ENCODE results near the gene UMAD1. TPM values are rescaled to one million over a fixed set of nuclear protein-coding genes. Genes with fewer than 3 reads are reported as not detected.
A peak's percentile ranks its signal among the peaks of the same experiment; 100 is the strongest.
"Not testable (repeated sequence)": the region's sequence is repeated elsewhere in the genome, so short reads cannot be mapped to it uniquely, and the experiment has no call there.

Gene UMAD1
- total RNA-seq, 1 experiment from 2014 or later: 15.6 TPM

DNA sequence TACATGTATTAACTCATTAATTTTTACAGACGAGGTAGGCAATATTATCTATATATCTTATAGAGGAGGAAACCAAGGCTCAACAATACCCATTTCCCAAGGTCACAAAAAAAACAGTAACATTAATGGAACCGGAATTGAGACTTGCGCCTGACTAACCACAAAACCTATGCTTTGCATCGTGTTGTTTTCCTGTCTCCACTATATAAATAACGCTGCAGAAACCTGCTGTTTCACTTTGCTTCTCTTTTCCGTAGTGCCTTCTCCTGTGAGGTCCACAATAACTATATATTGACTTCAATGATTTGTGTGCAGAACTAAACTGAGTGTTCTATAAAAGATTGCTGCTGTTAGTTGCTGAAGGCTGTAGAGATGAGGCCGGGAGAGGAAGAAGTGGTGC, 175.5 kb downstream of the UMAD1 start:
- no peaks in the 10 kb centered on the region for H3K4me1 ChIP-seq
- H3K36me3 ChIP-seq: no peaks in the 10 kb centered on the region
- H3K4me3 ChIP-seq: no peak overlapping the region
- H3K27me3 ChIP-seq: no peaks in the 10 kb centered on the region
- H3K9me3 ChIP-seq (replicated peaks): no peaks in the 10 kb centered on the region
- H3K27ac ChIP-seq: no peak overlapping the region
- DNase-seq: no peak

DNA sequence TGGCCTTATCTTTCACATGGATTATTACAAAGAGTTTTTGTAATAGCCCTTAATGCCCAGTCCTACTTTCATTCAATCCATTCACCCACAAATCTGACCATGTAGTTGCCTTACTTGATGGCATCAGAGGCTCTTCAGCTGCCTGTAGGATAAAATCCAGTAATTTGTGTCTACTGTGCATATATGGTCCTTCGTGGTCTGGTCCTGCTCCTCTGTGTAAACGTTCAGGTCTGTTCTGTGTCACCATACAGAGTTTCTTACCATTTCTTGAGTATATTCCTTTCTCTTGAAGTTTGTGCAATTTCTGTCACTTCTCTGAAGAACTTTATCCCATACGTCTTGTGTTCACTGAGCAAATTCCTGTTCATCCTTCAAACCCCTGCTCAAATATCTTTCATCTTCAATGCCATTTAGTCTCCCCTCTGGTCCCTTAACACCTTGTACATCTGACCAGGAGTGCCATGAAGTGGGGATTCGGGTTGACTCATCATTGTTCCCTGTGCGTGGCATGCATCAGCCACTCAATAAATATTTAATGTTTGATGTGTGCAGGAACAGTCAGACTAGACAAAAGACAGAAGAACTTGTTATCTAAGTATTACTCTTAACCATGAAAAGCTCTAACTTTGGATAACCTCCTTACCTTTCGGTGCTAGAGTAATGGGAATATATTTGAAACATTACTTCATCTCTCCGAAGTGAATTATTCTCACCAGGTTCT, 176.4 kb downstream of the UMAD1 start:
- Histone ChIP-seq H3K9me3 (replicated peaks) (no peaks in the 10 kb centered on the region), H3K36me3 (no peaks in the 10 kb centered on the region), H3K4me1 (no peaks in the 10 kb centered on the region), H3K4me3 (no peak overlapping the region), H3K27ac (no peak overlapping the region), H3K27me3 (no peaks in the 10 kb centered on the region)
- DNase-seq: no peak

DNA sequence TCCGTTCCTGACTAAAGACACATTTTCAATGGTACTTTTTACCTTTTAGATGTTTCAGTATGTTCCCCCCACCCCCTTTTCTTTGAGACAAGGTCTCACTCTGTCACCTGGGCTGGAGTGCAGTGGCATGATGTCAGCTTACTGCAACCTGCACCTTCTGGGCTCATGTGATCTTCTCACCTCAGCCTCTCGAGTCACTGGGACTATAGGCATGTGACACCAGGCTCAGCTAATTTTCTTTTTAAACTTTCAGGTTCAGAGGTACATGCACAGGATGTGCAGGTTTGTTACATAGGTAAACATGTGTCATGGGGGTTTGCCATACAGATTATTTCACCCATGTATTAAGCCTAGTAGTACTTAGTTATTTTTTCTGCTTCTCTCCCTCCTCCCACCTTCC, 177.2 kb downstream of the UMAD1 start:
- Histone ChIP-seq H3K4me1 (no peaks in the 10 kb centered on the region), H3K27me3 (no peaks in the 10 kb centered on the region), H3K4me3 (no peak overlapping the region), H3K9me3 (replicated peaks) (no peaks in the 10 kb centered on the region), H3K27ac (no peak overlapping the region), H3K36me3 (no peaks in the 10 kb centered on the region)
- no peak for DNase-seq

DNA sequence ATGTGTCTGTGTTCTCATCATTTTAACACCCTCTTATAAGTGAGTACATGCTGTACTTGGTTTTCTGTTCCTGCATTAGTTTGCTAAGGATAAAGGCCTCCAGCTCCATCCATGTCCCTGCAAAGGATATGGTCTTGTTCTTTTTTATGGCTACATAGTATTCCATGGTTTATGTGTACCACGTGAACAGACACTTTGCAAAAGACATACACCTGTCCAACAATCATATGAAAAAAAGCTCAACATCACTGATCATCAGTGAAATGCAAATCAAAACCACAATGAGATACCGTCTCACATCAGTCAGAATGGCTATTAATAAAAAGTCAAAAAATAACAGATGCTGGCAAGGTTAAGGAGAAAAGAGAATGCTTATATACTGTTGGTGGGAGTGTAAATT, 177.6 kb downstream of the UMAD1 start:
- not testable (repeated sequence) for H3K4me1 ChIP-seq; DNase-seq; H3K27me3 ChIP-seq; H3K9me3 ChIP-seq (replicated peaks); H3K36me3 ChIP-seq; H3K27ac ChIP-seq; H3K4me3 ChIP-seq

DNA sequence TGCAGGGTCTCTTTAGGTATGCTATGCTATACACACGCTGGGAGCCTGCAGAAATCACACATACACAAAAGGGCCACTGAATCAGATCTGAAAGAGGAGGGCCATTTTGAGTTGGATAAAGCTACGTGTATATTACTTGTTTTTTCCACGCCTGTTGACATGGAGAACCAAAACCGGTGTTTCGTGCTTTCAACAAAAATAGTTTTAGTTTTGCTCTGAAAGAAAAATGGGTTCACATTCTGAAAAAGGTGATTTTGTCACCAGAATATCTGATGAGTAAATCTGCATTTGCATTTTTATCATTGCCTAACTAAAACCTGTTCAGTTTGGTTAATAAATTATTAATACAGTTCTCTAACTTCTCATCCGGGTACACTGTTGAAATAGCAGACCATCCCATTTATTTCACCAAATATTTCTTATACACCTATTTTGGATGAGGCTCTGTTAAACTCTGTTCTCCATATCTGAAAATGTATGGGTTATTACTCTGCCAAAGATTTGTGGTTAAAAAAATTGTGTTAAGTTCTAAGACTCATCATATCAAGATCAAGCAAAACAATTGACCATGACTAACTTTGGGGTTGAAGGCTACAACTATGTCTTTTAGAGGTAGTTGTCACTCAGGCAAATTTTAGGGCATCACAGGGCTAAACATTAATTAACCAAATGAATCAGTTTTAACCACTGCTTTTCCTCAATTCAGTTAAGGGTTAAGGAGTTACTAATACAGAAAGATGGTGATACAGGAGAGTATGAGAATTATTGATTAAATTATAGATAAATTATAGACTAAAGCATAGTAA, 179.1 kb downstream of the UMAD1 start:
- H3K4me3 ChIP-seq: no peak overlapping the region
- DNase-seq: no peak
- H3K27me3 ChIP-seq: no peaks in the 10 kb centered on the region
- H3K4me1 ChIP-seq: no peaks in the 10 kb centered on the region
- H3K27ac ChIP-seq: no peak overlapping the region
- H3K9me3 ChIP-seq (replicated peaks): no peaks in the 10 kb centered on the region
- no peaks in the 10 kb centered on the region for H3K36me3 ChIP-seq

DNA sequence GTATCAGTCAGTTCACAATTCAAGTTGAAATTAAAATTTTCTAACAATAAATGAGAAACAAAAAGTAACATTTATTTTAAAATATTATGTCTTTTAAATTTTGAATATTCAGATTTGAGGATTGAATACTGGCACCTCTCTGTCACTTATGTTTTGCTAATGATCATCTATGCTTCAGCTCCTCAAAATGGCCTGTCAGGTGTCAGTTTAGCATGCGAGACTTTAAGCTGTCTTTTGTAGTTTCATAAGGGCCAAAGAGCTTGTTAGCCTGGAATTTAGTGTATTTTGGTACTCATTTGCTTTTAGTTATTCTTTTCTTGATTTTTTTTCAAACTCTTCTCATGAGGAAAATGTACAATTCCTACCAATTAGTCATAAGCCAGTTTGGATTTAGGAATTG, 179.9 kb downstream of the UMAD1 start:
- H3K27me3 ChIP-seq: no peaks in the 10 kb centered on the region
- H3K4me1 ChIP-seq: no peaks in the 10 kb centered on the region
- H3K36me3 ChIP-seq: no peaks in the 10 kb centered on the region
- H3K27ac ChIP-seq: no peak overlapping the region
- H3K9me3 ChIP-seq (replicated peaks): no peaks in the 10 kb centered on the region
- DNase-seq: no peak
- H3K4me3 ChIP-seq: no peak overlapping the region

DNA sequence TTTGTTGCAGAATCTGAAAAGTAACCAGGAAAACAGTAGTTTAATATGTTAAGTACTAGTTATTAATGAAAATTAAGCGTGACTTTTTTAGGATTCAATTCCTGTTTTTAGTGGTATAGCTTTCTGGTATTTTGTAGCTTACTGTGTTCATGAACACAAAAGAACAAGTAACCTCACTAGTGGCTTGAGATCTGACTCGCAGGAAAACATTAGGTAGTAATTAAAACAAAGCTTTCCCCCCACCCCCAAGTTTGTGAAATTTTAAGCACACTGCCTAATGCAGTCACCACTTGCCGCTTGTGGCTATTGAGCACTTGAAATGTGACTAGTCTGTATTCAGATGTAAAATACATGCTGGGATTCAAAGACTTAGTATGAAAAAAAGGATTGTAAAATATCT, 180.4 kb downstream of the UMAD1 start:
- no peak for DNase-seq
- no peaks in the 10 kb centered on the region for H3K27me3 ChIP-seq
- no peak overlapping the region for H3K27ac ChIP-seq
- no peak overlapping the region for H3K4me3 ChIP-seq
- H3K36me3 ChIP-seq: no peaks in the 10 kb centered on the region
- H3K4me1 ChIP-seq: no peaks in the 10 kb centered on the region
- no peaks in the 10 kb centered on the region for H3K9me3 ChIP-seq (replicated peaks)

DNA sequence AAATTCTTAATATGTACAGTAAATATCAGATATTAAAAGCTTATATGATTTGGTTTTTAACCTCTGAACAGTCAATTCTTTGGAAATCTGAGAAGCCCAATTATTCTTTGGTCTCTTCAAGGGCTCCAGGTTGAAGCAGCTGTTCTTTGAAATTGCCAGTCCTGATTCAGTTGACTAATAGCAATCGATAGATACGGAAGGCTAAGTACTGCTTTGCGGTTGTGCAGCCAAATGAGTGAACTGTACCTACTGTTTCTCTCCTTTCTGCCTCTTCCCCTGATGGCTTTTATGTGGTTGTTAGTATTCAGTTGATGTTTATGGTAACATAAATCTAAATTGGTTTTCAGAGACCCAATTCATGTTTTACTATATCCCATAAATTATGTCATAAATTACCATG, 181.0 kb downstream of the UMAD1 start:
- no peaks in the 10 kb centered on the region for H3K27me3 ChIP-seq
- DNase-seq: no peak
- no peak overlapping the region for H3K4me3 ChIP-seq
- no peaks in the 10 kb centered on the region for H3K9me3 ChIP-seq (replicated peaks)
- H3K4me1 ChIP-seq: no peaks in the 10 kb centered on the region
- H3K36me3 ChIP-seq: no peaks in the 10 kb centered on the region
- H3K27ac ChIP-seq: no peak overlapping the region

DNA sequence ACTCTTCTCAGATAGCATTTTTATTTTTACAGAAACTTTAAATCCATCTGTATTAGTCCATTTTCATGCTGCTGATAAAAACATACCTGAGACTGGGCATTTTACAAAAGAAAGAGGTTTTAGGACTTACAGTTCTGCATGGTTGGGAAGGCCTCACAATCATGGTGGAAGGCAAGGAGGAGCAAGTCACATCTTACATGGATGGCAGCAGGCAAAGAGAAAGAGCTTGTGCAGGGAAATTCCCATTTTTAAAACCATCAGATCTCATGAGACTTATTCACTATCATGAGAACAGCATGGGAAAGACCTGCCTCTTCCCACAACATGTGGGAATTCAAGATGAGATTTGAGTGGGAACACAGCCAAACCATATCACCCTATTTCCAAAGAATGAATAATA, 184.7 kb downstream of the UMAD1 start:
- H3K4me3 ChIP-seq; H3K36me3 ChIP-seq; DNase-seq; H3K27ac ChIP-seq; H3K9me3 ChIP-seq (replicated peaks); H3K27me3 ChIP-seq: not testable (repeated sequence)
- peaks cover 10% of the 10 kb centered on the region for H3K4me1 ChIP-seq

DNA sequence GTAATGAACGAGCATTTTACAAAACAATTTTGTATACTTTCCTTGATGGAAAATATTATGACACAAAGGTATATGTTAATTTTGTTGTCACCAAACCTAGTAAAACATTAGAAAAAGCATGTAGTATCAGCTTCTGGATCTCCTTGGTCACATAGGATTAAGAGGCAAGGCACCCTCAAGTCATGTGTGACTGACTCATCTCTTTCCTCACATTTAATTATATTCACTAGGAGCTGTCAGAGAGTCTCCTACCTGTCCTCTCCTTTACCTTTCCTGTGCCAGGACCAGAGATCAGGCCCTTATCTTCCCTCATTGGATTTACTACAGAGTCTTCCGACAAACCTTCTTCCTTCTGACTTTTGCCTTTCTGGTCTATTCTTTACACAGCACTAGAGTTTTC, 189.1 kb downstream of the UMAD1 start:
- no peak for DNase-seq
- Histone ChIP-seq H3K36me3 (no peaks in the 10 kb centered on the region), H3K4me3 (no peak overlapping the region), H3K27me3 (no peaks in the 10 kb centered on the region), H3K4me1 (peaks cover 14% of the 10 kb centered on the region), H3K9me3 (replicated peaks) (no peaks in the 10 kb centered on the region), H3K27ac (no peak overlapping the region)

DNA sequence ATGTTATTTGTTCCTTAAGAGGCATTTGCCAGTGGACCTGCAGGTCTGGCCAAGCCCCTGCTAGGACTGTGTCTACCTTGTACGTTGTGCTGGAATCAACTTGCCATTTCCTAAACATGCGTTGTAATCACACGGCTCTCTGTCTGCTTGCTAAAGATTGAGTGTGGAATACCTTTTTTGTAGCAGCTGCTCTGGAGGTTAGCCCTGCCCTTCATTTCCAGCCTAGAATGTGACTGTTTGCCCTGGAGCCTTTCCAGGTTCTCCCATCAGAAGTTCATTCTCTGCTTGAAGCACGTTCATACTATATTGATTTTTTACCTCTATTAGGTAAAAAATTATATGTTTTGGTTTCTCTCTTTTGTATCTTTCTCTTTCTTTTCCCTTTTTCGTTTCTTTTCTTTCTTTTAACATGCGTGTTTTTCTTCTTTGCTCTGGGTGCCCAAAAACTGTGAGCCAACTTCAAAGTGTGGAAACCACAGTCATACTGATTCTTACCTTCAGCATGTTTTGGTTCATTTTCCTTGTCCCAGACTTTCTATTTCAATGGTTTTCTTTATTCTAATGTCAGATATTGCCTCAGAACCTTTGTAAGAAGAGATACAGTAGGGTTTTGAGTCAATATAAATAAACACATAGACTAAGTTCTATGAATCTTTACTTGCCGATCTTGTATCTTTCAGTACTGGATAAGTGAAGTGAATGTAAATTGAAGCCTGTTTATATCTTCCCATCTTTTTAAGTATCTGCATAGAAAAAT, 189.7 kb downstream of the UMAD1 start:
- DNase-seq: peak; percentile 38 to 71
- Histone ChIP-seq H3K4me1 (peaks cover 14% of the 10 kb centered on the region), H3K4me3 (no peak overlapping the region), H3K27me3 (no peaks in the 10 kb centered on the region), H3K36me3 (no peaks in the 10 kb centered on the region), H3K9me3 (replicated peaks) (no peaks in the 10 kb centered on the region), H3K27ac (no peak overlapping the region)

DNA sequence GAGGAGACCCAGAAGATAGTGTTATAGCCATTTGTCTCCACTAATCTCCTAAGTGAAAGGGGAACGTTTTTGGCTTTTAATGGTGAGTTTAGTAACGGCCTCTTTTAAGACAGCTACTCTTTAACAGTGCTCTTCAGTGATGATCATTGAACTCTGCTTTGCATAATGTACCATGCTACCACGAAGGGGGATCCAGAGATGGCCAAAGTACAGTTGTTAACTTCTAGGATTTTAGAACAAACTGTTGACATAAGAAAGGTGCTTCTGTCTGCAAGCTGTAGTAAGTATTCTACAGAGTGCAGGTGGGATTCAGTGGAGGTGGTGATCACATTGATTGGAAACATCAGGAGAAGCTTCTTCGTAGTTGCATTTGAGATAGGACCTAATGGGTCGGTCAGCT, 192.0 kb downstream of the UMAD1 start:
- Histone ChIP-seq H3K27ac (no peak overlapping the region), H3K9me3 (replicated peaks) (no peaks in the 10 kb centered on the region), H3K4me3 (no peak overlapping the region), H3K27me3 (no peaks in the 10 kb centered on the region), H3K4me1 (peaks cover 14% of the 10 kb centered on the region), H3K36me3 (no peaks in the 10 kb centered on the region)
- no peak for DNase-seq

DNA sequence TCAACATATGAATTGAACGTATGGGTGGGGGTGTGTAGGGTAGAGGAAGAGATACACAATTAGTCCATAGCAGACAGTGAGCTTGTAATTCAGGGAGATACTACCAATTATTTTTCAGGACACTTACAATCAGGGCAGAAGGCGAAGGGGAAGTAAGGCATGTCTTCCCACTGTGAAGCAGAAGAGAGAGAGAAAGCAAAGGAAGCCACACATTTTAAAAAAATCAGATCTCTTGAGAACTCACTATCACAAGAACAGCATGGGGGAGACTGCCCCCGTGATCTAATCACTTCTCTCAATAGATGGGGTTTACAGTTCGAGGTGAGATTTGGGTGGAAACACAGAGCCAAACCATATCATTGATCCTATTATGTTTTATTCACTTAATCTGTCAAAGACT, 194.2 kb downstream of the UMAD1 start:
- H3K27ac ChIP-seq: no peak overlapping the region
- H3K4me1 ChIP-seq: peaks cover 9% of the 10 kb centered on the region
- no peaks in the 10 kb centered on the region for H3K9me3 ChIP-seq (replicated peaks)
- DNase-seq: no peak
- H3K36me3 ChIP-seq: no peaks in the 10 kb centered on the region
- no peaks in the 10 kb centered on the region for H3K27me3 ChIP-seq
- no peak overlapping the region for H3K4me3 ChIP-seq

DNA sequence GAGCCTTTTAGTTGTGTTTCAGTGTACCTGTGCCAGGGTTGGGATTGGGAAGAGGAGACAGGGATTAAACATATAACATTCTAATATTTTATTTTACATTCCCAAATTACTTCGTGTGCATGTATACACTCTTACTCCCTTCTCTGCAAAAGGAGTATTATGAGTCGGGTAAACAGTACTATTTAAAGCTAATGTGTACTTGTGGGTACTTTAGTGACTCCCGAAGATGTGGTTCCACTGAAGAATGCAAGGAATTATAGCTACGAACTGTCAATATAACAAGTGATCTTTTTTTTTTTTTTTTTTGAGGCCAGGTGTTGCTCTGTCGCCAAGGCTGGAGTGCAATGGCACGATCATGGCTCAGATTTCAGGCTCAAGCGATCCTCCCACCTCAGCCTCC, 200.5 kb downstream of the UMAD1 start:
- H3K9me3 ChIP-seq (replicated peaks): no peaks in the 10 kb centered on the region
- no peak overlapping the region for H3K4me3 ChIP-seq
- H3K27ac ChIP-seq: no peak overlapping the region
- H3K4me1 ChIP-seq: no peaks in the 10 kb centered on the region
- DNase-seq: no peak
- H3K36me3 ChIP-seq: no peaks in the 10 kb centered on the region
- no peaks in the 10 kb centered on the region for H3K27me3 ChIP-seq

DNA sequence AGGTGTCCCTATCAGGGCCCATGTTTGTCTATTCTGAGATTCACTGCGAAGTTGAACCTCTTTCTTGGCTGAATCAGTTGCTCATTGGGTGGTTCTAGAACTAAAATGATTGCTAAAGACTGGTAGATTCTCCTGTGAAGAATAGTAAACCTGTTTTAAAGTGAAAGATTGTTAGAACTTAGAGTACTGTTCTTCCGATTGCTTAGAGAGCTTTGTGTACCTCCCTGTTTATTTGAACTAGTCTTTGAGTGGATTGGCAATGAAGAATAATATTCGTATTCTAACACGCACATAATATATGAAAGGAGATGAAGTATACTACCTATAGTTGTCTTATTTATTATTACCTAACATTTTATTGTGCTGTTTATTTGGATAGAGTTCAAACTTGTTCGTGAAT, 202.7 kb downstream of the UMAD1 start:
- no peaks in the 10 kb centered on the region for H3K4me1 ChIP-seq
- no peak for DNase-seq

More for the DNA sequence above, 202.7 kb downstream of the UMAD1 start:
- Histone ChIP-seq H3K27ac (no peak overlapping the region), H3K36me3 (no peaks in the 10 kb centered on the region), H3K27me3 (no peaks in the 10 kb centered on the region), H3K4me3 (no peak overlapping the region), H3K9me3 (replicated peaks) (no peaks in the 10 kb centered on the region)
